NCI-H2227 (cell line): ENCODE data around the gene OR3A3.

Experiments
- DNase-seq: peaks from one replicate; lab custom pipeline; 2025; ENCODE audit not compliant: unreplicated experiment; lab: John Stamatoyannopoulos, UW

The OR3A3 gene

DNA sequence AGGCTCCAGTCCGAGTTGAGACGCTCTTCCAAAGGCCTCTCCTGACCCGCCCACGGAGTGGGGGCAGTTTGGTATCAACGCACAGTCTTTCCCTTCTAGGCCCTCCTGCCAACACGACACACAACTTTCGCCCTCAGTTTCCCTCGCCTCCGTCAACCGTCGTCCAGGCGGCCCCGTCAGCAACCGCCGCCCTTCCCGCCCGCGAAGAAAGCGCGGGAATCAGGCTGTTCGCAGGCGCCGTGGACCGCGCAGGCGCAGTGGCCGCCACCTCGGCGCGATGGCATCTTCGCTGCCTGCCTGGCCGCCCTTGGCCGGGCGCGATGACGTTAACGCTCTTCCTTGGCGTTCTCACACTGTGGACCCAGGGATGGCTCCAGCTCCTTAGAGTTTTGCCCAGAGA lies 60.4 kb downstream of the OR3A3 start, which contains the start of gene SPATA22:
SPATA22 (minus strand) TSS at position 221 of the 400 bp plus-strand sequence. CDS start 2,494 bp downstream, outside the sequence.
- DNase-seq, result no peak

DNA sequence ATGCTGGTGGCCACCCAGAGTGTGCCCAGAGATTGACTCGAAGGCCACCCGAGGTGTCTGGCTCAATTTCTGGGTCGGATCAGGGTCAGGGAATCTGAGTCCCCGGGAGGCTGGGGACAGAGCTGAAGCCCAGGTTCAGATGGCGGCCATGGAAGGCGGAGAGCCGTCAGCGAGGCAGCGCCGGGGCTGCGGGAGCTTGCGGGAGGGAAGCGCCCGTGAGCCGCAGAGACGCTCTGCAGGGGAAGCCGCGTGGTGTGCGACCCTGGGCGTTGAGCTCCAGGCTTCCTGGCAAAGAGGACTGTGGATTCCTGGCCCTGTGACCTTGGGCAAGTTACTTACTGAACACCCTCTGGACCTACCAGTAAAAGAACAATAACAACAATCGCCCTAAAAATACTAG lies 61.0 kb downstream of the OR3A3 start:
- no peak for DNase-seq
